Measurements from ENCODE around the gene SECISBP2.

SECISBP2 gene

DNA sequence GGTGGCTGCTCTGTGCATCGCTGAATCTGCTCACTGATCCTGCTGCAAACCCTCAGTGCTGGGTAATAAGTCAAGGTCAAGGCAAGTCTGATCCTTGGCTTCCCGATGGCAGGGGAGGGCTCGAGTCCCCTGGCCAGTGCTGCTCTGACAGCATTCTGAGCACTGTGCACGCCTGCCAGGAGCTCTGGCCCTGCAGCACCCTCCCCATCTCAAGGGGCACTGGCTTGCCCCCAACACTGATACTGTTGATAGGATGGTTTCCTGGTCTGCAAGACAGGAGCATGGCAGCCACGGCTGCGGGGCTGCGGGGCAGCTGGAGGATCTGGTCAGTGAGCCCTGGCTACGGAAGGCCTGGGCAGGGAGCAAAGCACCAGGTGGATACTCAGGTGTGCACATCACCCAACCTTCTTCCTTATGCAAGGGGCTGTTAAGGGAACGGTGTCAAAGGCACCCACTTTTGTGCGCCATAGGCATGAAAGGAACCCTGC is 71.8 kb downstream of the SECISBP2 start:
- no peak for TF ChIP-seq CTCF (IDR thresholded peaks at IDR 0.05; ENCODE audit: extremely low read depth, missing control alignments)
- DNase-seq (ENCODE audit: low spot score) = no peak

- DNase-seq (ENCODE audit: low spot score) = no peak
- no peak for TF ChIP-seq CTCF (IDR thresholded peaks at IDR 0.05; ENCODE audit: extremely low read depth, missing control alignments)
Measured at GRCh38 chr9:89390578-89391116, 72.3 kb downstream of the SECISBP2 start.

DNA sequence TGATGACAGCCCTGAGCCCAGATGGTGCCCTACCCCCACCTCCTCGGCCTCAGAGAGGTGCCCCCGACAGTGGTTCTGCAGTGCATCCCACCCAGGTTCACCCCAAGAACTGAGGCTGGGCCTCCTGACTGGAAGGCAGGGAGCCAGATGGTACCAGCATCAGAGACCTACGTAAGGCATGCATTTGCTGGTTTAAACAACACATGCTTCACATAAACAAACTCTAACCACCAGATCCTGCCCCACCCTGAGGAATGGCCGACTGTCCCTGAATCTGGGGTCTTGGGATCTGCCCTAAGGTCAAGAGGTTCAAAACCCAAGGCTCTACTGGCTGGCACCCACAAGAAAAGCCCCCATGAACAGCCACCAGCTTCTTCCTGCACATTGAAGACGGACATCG is 73.3 kb downstream of the SECISBP2 start:
- no peak for TF ChIP-seq CTCF (IDR thresholded peaks at IDR 0.05; ENCODE audit: extremely low read depth, missing control alignments)
- no peak for DNase-seq (ENCODE audit: low spot score)

DNA sequence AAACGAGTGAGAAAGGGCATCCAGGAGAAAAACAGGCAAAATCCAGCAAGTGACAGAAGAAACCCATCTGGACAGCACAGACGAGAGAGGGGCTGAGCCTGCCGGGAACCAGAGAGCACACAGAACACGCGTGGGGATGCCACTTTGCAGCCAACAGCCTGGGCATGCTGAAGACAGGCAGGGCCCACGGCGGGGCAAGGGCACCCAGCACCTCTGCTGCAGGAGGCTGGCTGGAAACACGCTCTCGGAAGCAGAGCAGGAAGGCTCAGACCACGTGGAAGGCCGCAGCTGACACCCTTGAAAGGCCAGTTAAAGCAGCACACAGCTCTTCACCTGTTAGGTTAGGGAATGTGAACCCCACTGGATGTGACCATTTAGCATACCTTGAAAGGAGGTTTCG is 76.1 kb downstream of the SECISBP2 start:
- DNase-seq (ENCODE audit: low spot score) = no peak
- no peak for TF ChIP-seq CTCF (IDR thresholded peaks at IDR 0.05; ENCODE audit: extremely low read depth, missing control alignments)

DNA sequence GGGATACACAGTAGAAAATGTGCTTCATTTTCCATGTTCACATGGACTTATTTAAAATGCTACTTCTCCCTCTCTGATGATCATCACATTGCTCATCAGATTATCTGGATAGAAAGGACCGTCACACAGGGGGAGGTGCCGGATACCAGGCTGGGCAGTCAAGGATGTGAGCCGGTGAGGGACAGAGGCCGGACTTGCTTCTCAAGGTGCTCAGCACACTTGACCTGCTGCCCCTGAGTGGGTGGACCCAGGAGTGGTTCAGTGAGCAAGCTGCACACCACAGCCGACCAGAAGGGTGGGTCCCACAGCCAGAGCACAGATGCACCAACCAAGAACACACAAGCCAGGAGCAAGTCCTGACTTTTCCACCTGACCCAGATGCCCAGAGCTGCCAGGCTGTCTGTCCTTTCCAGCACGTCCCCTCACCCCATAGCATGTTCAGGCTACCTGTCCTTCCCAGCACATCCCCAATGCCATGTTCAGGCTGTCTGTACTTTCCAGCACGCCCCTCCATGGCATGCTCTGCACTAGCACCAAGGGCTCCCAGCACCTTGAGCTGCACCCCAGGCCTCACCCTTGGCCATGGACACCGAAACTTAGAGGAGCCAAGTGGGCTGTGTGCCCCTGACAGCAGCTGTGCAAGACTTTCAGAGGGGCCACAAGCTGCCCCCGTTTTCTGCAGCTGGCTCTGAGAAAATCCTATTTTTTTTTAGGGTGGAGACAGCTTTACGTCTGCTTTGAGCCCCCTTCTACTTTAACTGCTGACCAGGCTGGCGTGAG is 77.8 kb downstream of the SECISBP2 start:
- no peak for TF ChIP-seq CTCF (IDR thresholded peaks at IDR 0.05; ENCODE audit: extremely low read depth, missing control alignments)

DNA sequence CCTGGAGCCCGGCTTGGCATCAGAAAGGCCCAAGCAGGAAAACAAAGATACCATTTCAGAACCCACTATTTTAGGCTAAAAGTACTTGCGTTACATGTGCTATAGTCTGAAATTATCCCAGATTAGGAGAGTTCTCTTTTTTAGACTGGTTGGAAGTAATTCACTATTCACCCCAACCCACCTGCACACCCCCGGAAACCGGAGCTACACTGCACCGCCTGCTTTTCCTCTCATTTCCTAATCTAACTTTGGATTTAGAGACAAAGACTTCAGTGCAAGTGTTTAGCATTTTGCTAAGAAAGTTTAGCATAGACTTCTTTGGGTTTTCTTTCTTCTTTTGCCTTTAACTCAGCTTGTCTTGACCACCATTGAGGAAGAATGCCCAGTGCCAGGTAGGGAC is 79.2 kb downstream of the SECISBP2 start:
- no peak for TF ChIP-seq CTCF (IDR thresholded peaks at IDR 0.05; ENCODE audit: extremely low read depth, missing control alignments)
- DNase-seq (ENCODE audit: low spot score) = no peak

More for the DNA sequence above, 77.8 kb downstream of the SECISBP2 start:
- no peak for DNase-seq (ENCODE audit: low spot score)

DNA sequence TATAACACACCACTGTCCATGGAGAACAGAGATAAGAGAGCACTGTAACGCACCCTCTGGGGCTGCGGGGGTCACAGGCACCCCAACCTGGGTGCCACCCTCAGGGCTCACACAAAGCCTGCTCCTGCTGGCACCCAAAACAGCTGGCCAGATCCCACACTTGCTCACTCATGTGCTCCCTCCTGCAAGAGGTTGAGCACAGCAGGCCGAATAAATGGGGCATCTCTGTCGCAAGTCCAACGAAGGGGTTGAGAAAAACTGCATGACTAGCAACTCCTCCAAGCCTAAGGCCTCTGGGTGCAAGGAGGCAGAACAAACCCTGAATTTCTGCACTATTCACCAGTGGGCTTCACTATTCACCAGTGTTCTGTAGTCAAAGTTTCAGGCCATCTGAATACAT is 80.3 kb downstream of the SECISBP2 start:
- no peak for TF ChIP-seq CTCF (IDR thresholded peaks at IDR 0.05; ENCODE audit: extremely low read depth, missing control alignments)
- no peak for DNase-seq (ENCODE audit: low spot score)
